Prostate gland (tissue), 2 donors: ENCODE results near the gene RAP1GDS1.
"Not testable (repeated sequence)": the region's sequence is repeated elsewhere in the genome, so short reads cannot be mapped to it uniquely, and the experiment has no call there.

ENCODE experiments used
- CTCF ChIP-seq, 4 experiments: fragments of 200-600 bp in 2 of 4; fragments of 450-650 bp in 2 of 4; sonication (generic) in 2 of 4; IDR thresholded peaks; 1 replicate in 3 of 4; 2 replicates in 1 of 4; pipeline ENCODE4 v1.5.1; 2016 to 2019; ENCODE audit warnings: antibody characterized with exemption in 4 of 4, mild to moderate bottlenecking in 2 of 4, moderate library complexity in 2 of 4
- POLR2AphosphoS5 ChIP-seq: sonication (generic); formaldehyde crosslinking; IDR thresholded peaks from one replicate; pipeline ENCODE4 v1.6.1; 2017; ENCODE audit warnings: antibody characterized with exemption

- TF ChIP-seq CTCF (IDR thresholded peaks at IDR 0.05); POLR2AphosphoS5: not testable (repeated sequence)
Measured at GRCh38 chr4:98461121-98461865, 200.1 kb downstream of the RAP1GDS1 start.
